Measurements from ENCODE around the gene NCK1. TPM values are rescaled to one million over a fixed set of nuclear protein-coding genes. Genes with fewer than 3 reads are reported as not detected.

NCK1 gene
- total RNA-seq, 1 donor from 2014 or later: 11.4 TPM

DNA sequence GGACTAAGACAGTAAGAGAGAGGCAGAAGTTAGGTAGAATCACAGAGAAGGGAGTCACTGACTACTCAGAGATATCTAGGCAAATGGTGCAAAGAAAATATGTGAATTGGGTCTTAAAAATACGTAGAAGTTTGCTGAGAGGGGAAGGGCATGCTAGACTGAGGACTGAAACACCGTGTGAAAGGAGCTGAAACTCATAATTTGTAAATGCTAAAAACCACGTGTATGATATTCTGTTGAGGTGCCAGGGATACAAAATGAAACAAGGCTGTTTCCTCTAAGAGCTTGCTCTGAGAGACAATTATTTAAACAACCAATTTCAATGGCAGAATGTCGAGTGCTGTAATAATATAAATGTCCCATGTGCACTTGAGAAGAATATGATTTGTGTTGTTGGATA, 47.2 kb downstream of the NCK1 start:
- TF ChIP-seq, protein P1, sequence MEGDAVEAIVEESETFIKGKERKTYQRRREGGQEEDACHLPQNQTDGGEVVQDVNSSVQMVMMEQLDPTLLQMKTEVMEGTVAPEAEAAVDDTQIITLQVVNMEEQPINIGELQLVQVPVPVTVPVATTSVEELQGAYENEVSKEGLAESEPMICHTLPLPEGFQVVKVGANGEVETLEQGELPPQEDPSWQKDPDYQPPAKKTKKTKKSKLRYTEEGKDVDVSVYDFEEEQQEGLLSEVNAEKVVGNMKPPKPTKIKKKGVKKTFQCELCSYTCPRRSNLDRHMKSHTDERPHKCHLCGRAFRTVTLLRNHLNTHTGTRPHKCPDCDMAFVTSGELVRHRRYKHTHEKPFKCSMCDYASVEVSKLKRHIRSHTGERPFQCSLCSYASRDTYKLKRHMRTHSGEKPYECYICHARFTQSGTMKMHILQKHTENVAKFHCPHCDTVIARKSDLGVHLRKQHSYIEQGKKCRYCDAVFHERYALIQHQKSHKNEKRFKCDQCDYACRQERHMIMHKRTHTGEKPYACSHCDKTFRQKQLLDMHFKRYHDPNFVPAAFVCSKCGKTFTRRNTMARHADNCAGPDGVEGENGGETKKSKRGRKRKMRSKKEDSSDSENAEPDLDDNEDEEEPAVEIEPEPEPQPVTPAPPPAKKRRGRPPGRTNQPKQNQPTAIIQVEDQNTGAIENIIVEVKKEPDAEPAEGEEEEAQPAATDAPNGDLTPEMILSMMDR (conservative IDR thresholded peaks at IDR 0.05; ENCODE audit: low read depth, low read length): no peak
- H3K4me3 ChIP-seq (ENCODE audit: low read depth, low read length): no peak overlapping the region
- DNase-seq (ENCODE audit: low read depth): no peak

GRCh38 chr3:136910697-136911096, 48.7 kb downstream of the NCK1 start:
- TF ChIP-seq, protein P1 (conservative IDR thresholded peaks at IDR 0.05; ENCODE audit: low read depth, low read length): no peak
- DNase-seq (ENCODE audit: low read depth): no peak

GRCh38 chr3:136913168-136913567, 51.2 kb downstream of the NCK1 start:
- no peak for DNase-seq (ENCODE audit: low read depth)
- no peak overlapping the region for H3K4me3 ChIP-seq (ENCODE audit: low read depth, low read length)
- TF ChIP-seq, protein P1 (conservative IDR thresholded peaks at IDR 0.05; ENCODE audit: low read depth, low read length): no peak

More at GRCh38 chr3:136910697-136911096, 48.7 kb downstream of the NCK1 start:
- no peak overlapping the region for H3K4me3 ChIP-seq (ENCODE audit: low read depth, low read length)

DNA sequence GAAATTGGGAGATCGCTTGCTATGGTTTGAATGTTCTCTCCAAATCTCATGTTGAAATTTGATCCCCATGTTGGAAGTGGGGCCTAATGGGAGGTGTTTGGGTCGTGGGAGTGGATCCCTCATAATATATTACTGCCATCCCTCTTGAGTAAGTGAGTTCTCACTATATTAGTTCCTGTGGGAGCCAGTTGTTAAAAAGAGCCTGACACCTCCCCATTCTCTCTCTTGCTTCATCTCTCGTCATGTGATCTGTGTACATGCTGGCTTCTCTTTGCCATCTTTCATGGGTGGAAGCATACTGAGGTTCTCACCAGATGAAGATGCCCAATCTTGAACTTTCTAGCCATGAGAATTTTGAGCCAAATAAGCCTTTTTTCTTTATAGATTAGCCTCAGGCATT, 52.7 kb downstream of the NCK1 start:
- no peak overlapping the region for H3K4me3 ChIP-seq (ENCODE audit: low read depth, low read length)
- TF ChIP-seq, protein P1 (conservative IDR thresholded peaks at IDR 0.05; ENCODE audit: low read depth, low read length): no peak
- DNase-seq (ENCODE audit: low read depth): no peak

GRCh38 chr3:136916223-136916622, 54.2 kb downstream of the NCK1 start:
- TF ChIP-seq, protein P1 (conservative IDR thresholded peaks at IDR 0.05; ENCODE audit: low read depth, low read length): no peak
- H3K4me3 ChIP-seq (ENCODE audit: low read depth, low read length): no peak overlapping the region
- no peak for DNase-seq (ENCODE audit: low read depth)

- DNase-seq (ENCODE audit: low read depth): no peak
- H3K4me3 ChIP-seq (ENCODE audit: low read depth, low read length): no peak overlapping the region
- TF ChIP-seq, protein P1 (conservative IDR thresholded peaks at IDR 0.05; ENCODE audit: low read depth, low read length): no peak
Measured at GRCh38 chr3:136919799-136920580, 58.0 kb downstream of the NCK1 start.

Measured in epithelial cell of proximal tubule (primary cell).